ENCODE measurements around the gene ZBTB38. TPM values are rescaled to one million over a fixed set of nuclear protein-coding genes. Genes with fewer than 3 reads are reported as not detected.

The ZBTB38 gene
- total and polyA plus RNA-seq, 9 donors, result 23.2 to 125 (median 78.7) TPM

GRCh38 chr3:141402476-141403171 is 34.3 kb downstream of the ZBTB38 start:
- H3K4me1 ChIP-seq (ENCODE audit: insufficient read depth), result peaks cover 20% of the 10 kb centered on the region
- 0 to 1% (median 1%) methylated on average over 24 to 58 of the region's 58 CpGs for WGBS, 3 donors

GRCh38 chr3:141403576-141403975 is 35.3 kb downstream of the ZBTB38 start:
- H3K9me3 ChIP-seq, result no peaks in the 10 kb centered on the region
- TF ChIP-seq CTCF (IDR thresholded peaks at IDR 0.05) (no peak), EP300 (IDR thresholded peaks at IDR 0.05) (no peak), POLR2A (IDR thresholded peaks at IDR 0.05) (no peak)
- peaks cover 20% of the 10 kb centered on the region for H3K4me1 ChIP-seq (ENCODE audit: insufficient read depth)
- intact Hi-C loops (cut with DNase I), result no loop called here
- DNase-seq, result no peak
- H3K27ac ChIP-seq, result peak overlapping the region; percentile 93 to 99
- peak overlapping the region; percentile 65 for H3K4me3 ChIP-seq
- WGBS, 3 donors, result 25 to 30% (median 26%) methylated on average over 4 of the region's 4 CpGs
- H3K36me3 ChIP-seq, result no peaks in the 10 kb centered on the region
- no peaks in the 10 kb centered on the region for H3K27me3 ChIP-seq

More at GRCh38 chr3:141402476-141403171, 34.3 kb downstream of the ZBTB38 start:
- peak overlapping the region; percentile 65 for H3K4me3 ChIP-seq
- peak; percentile 69 to 81 (median 76) for DNase-seq
- TF ChIP-seq POLR2A (IDR thresholded peaks at IDR 0.05), result no peak
- TF ChIP-seq CTCF (IDR thresholded peaks at IDR 0.05), result peak in 1 of 3 donors; percentile 30
- no peak for TF ChIP-seq EP300 (IDR thresholded peaks at IDR 0.05)
- H3K36me3 ChIP-seq, result no peaks in the 10 kb centered on the region
- intact Hi-C loops (cut with DNase I), result no loop called here
- H3K9me3 ChIP-seq, result no peaks in the 10 kb centered on the region
- H3K27ac ChIP-seq, result peak overlapping the region; percentile 93 to 99
- no peaks in the 10 kb centered on the region for H3K27me3 ChIP-seq

GRCh38 chr3:141405025-141405424 is 36.7 kb downstream of the ZBTB38 start:
- Histone ChIP-seq H3K27ac (no peak overlapping the region), H3K4me3 (no peak overlapping the region), H3K27me3 (no peaks in the 10 kb centered on the region), H3K36me3 (no peaks in the 10 kb centered on the region), H3K9me3 (no peaks in the 10 kb centered on the region), H3K4me1 (ENCODE audit: insufficient read depth) (peaks cover 23% of the 10 kb centered on the region)
- DNase-seq, result no peak
- TF ChIP-seq CTCF (IDR thresholded peaks at IDR 0.05) (no peak), POLR2A (IDR thresholded peaks at IDR 0.05) (no peak), EP300 (IDR thresholded peaks at IDR 0.05) (no peak)
- intact Hi-C loops (cut with DNase I), result no loop called here
- 94 to 97% (median 96%) methylated on average over 3 of the region's 3 CpGs for WGBS, 3 donors

GRCh38 chr3:141405591-141405990 is 37.3 kb downstream of the ZBTB38 start:
- Histone ChIP-seq H3K36me3 (no peaks in the 10 kb centered on the region), H3K4me3 (no peak overlapping the region), H3K9me3 (no peaks in the 10 kb centered on the region), H3K4me1 (ENCODE audit: insufficient read depth) (peaks cover 24% of the 10 kb centered on the region), H3K27ac (no peak overlapping the region), H3K27me3 (no peaks in the 10 kb centered on the region)
- no peak for TF ChIP-seq EP300 (IDR thresholded peaks at IDR 0.05)
- TF ChIP-seq POLR2A (IDR thresholded peaks at IDR 0.05), result no peak
- TF ChIP-seq CTCF (IDR thresholded peaks at IDR 0.05), result no peak
- DNase-seq, result no peak
- intact Hi-C loops (cut with DNase I), result no loop called here
- 87 to 95% (median 93%) methylated on average over 4 of the region's 4 CpGs for WGBS, 3 donors

All from ovary (tissue), 9 donors.